ENCODE data around the gene EFNA5.

DNA sequence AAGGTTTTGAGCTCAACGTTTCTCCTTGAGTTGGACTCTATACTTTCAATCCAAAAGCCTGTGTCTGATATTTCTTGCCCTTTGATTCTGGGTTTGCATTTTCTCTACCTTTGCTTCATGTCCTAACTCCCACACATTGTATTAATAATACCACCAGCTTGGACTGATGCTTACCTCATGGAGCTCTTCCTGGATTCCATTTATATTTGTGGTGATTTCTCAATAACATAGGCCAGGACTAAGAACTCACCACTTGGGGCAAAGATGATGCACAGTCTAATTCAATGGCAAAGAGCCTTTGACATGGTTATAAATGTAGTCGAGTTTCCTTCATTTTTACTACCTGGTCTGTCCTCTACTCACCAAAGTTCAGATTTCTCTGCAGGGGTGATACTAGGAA, 27.5 kb upstream of the EFNA5 start:
- TF ChIP-seq, protein P1, sequence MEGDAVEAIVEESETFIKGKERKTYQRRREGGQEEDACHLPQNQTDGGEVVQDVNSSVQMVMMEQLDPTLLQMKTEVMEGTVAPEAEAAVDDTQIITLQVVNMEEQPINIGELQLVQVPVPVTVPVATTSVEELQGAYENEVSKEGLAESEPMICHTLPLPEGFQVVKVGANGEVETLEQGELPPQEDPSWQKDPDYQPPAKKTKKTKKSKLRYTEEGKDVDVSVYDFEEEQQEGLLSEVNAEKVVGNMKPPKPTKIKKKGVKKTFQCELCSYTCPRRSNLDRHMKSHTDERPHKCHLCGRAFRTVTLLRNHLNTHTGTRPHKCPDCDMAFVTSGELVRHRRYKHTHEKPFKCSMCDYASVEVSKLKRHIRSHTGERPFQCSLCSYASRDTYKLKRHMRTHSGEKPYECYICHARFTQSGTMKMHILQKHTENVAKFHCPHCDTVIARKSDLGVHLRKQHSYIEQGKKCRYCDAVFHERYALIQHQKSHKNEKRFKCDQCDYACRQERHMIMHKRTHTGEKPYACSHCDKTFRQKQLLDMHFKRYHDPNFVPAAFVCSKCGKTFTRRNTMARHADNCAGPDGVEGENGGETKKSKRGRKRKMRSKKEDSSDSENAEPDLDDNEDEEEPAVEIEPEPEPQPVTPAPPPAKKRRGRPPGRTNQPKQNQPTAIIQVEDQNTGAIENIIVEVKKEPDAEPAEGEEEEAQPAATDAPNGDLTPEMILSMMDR (IDR thresholded peaks at IDR 0.05; ENCODE audit: borderline replicate concordance, extremely low read depth, low read length, poor library complexity, severe bottlenecking): no peak
- TF ChIP-seq EZH2 (IDR thresholded peaks at IDR 0.05; ENCODE audit: borderline replicate concordance, low read depth, low read length, severe bottlenecking): no peak

Measured in DND-41 (cell line).